Tibial nerve (tissue), 4 donors: ENCODE measurements around the gene RNF7. TPM values are rescaled to one million over a fixed set of nuclear protein-coding genes. Genes with fewer than 3 reads are reported as not detected.

Experiments
- DNase-seq, 2 donors: peaks; one replicate each; pipeline ENCODE4 v3.0.0-alpha.2; 2019; ENCODE audit warnings: low spot score in 2 of 2
- H3K27ac ChIP-seq, 4 donors: fragments of 200-600 bp; sonication (generic) in 3 of 4; one replicate each; pipeline ENCODE4 v1.5.1; 2017 to 2019; ENCODE audit warnings: mild to moderate bottlenecking in 1 of 4
- H3K27me3 ChIP-seq, 2 donors: fragments of 200-600 bp; sonication (generic) in 1 of 2; one replicate each; pipeline versions ENCODE4 v1.5.1 to v1.6.0; 2017 to 2019
- H3K36me3 ChIP-seq, 3 donors: fragments of 200-600 bp; sonication (generic); one replicate each; pipeline ENCODE4 v1.5.1; 2018 to 2019
- H3K4me1 ChIP-seq, 4 donors: fragments of 200-600 bp; sonication (generic) in 3 of 4; one replicate each; pipeline ENCODE4 v1.5.1; 2017 to 2019
- H3K4me3 ChIP-seq, 4 donors: fragments of 200-600 bp; sonication (generic) in 3 of 4; one replicate each; pipeline ENCODE4 v1.5.1; 2017 to 2019; ENCODE audit warnings: mild to moderate bottlenecking in 1 of 4, moderate library complexity in 1 of 4
- H3K9me3 ChIP-seq, 4 donors: fragments of 200-600 bp; sonication (generic) in 3 of 4; one replicate each; pipeline ENCODE4 v1.5.1; 2017 to 2019
- CTCF ChIP-seq, 5 experiments: fragments of 200-600 bp in 3 of 5; fragments of 450-650 bp in 2 of 5; sonication (generic) in 3 of 5; IDR thresholded peaks; one replicate each; pipeline ENCODE4 v1.5.1; 2016 to 2019; ENCODE audit warnings: antibody characterized with exemption in 5 of 5, mild to moderate bottlenecking in 3 of 5, moderate library complexity in 2 of 5
- EP300 ChIP-seq, 2 donors: sonication (generic); formaldehyde crosslinking; IDR thresholded peaks; one replicate each; pipeline ENCODE4 v1.6.1; 2017; ENCODE audit warnings: antibody characterized with exemption in 2 of 2, mild to moderate bottlenecking in 1 of 2
- POLR2A ChIP-seq, 2 donors: fragments of 450-650 bp; IDR thresholded peaks; one replicate each; pipeline ENCODE4 v1.6.1; 2017; ENCODE audit warnings: antibody characterized with exemption in 2 of 2, mild to moderate bottlenecking in 2 of 2, moderate library complexity in 2 of 2
- WGBS, 2 donors: methylation state at CpG; one replicate each; pipeline ENCODE4 v1.1.5; 2018; 5-methylcytosine and 5-hydroxymethylcytosine counted together
- total RNA-seq, 4 donors: library from RNA; depleted of rRNA; stranded (reverse); fragments of >200 nt; gene quantifications; one replicate each; pipeline ENCODE4 v1.1.0, GENCODE V29; 2016

RNF7 gene
- total RNA-seq, 4 donors from 2014 or later: 65.7 to 80.2 (median 66.8) TPM

- WGBS, 2 donors: 72 to 83% methylated on average over 1 of the region's 1 CpG
- Histone ChIP-seq H3K9me3 (no peaks in the 10 kb centered on the region), H3K36me3 (no peaks in the 10 kb centered on the region), H3K4me3 (no peak overlapping the region), H3K4me1 (no peaks in the 10 kb centered on the region), H3K27me3 (no peaks in the 10 kb centered on the region), H3K27ac (no peak overlapping the region)
- DNase-seq: no peak
- no peak for TF ChIP-seq POLR2A (IDR thresholded peaks at IDR 0.05)
- TF ChIP-seq CTCF (IDR thresholded peaks at IDR 0.05): no peak
- no peak for TF ChIP-seq EP300 (IDR thresholded peaks at IDR 0.05)
Observed at GRCh38 chr3:141726483-141726882, 11.6 kb upstream of the RNF7 start.

GRCh38 chr3:141728355-141728892, 9.7 kb upstream of the RNF7 start:
- TF ChIP-seq CTCF (IDR thresholded peaks at IDR 0.05): no peak
- TF ChIP-seq POLR2A (IDR thresholded peaks at IDR 0.05): no peak
- no peak for TF ChIP-seq EP300 (IDR thresholded peaks at IDR 0.05)
- no peak for DNase-seq
- WGBS, 2 donors: 65% methylated on average over 5 of the region's 5 CpGs
- no peaks in the 10 kb centered on the region for H3K27me3 ChIP-seq
- no peaks in the 10 kb centered on the region for H3K36me3 ChIP-seq
- H3K4me3 ChIP-seq: no peak overlapping the region
- H3K9me3 ChIP-seq: no peaks in the 10 kb centered on the region
- H3K27ac ChIP-seq: no peak overlapping the region
- H3K4me1 ChIP-seq: no peaks in the 10 kb centered on the region

- H3K36me3 ChIP-seq: no peaks in the 10 kb centered on the region
- TF ChIP-seq EP300 (IDR thresholded peaks at IDR 0.05) (no peak), CTCF (IDR thresholded peaks at IDR 0.05) (no peak), POLR2A (IDR thresholded peaks at IDR 0.05) (no peak)
- H3K4me1 ChIP-seq: no peaks in the 10 kb centered on the region
- DNase-seq: no peak
- 85% methylated on average over 4 of the region's 4 CpGs for WGBS, 2 donors
- H3K9me3 ChIP-seq: no peaks in the 10 kb centered on the region
- no peaks in the 10 kb centered on the region for H3K27me3 ChIP-seq
- no peak overlapping the region for H3K27ac ChIP-seq
- no peak overlapping the region for H3K4me3 ChIP-seq
Observed at GRCh38 chr3:141729240-141729639, 8.9 kb upstream of the RNF7 start.

GRCh38 chr3:141735176-141735575, 2.9 kb upstream of the RNF7 start:
- Histone ChIP-seq H3K36me3 (no peaks in the 10 kb centered on the region), H3K27me3 (no peaks in the 10 kb centered on the region), H3K4me1 (peaks cover 0 to 12% (median 9%) of the 10 kb centered on the region in 4 donors), H3K27ac (no peak overlapping the region), H3K4me3 (no peak overlapping the region), H3K9me3 (no peaks in the 10 kb centered on the region)
- TF ChIP-seq POLR2A (IDR thresholded peaks at IDR 0.05): no peak
- TF ChIP-seq CTCF (IDR thresholded peaks at IDR 0.05): no peak
- no peak for TF ChIP-seq EP300 (IDR thresholded peaks at IDR 0.05)
- no peak for DNase-seq

GRCh38 chr3:141735770-141736465, 2.2 kb upstream of the RNF7 start:
- no peaks in the 10 kb centered on the region for H3K9me3 ChIP-seq
- H3K4me1 ChIP-seq: peaks cover 0 to 20% (median 16%) of the 10 kb centered on the region in 4 donors
- no peak for TF ChIP-seq EP300 (IDR thresholded peaks at IDR 0.05)
- 89% methylated on average over 7 of the region's 7 CpGs for WGBS, 2 donors
- H3K27ac ChIP-seq: no peak overlapping the region
- no peak overlapping the region for H3K4me3 ChIP-seq
- H3K27me3 ChIP-seq: no peaks in the 10 kb centered on the region
- H3K36me3 ChIP-seq: no peaks in the 10 kb centered on the region
- DNase-seq: no peak
